Activated CD8-positive, alpha-beta memory T cell treated with anti-CD3 and anti-CD28 coated beads, Interleukin-2, amount 50 U/mL, for 48 hours (primary cell): Measurements from ENCODE around the gene ECEL1.
"Not testable (repeated sequence)": the region's sequence is repeated elsewhere in the genome, so short reads cannot be mapped to it uniquely, and the experiment has no call there.

ENCODE experiments used
- DNase-seq: peaks from one replicate; pipeline ENCODE4 v3.0.0-alpha.2; 2020

The ECEL1 gene

DNA sequence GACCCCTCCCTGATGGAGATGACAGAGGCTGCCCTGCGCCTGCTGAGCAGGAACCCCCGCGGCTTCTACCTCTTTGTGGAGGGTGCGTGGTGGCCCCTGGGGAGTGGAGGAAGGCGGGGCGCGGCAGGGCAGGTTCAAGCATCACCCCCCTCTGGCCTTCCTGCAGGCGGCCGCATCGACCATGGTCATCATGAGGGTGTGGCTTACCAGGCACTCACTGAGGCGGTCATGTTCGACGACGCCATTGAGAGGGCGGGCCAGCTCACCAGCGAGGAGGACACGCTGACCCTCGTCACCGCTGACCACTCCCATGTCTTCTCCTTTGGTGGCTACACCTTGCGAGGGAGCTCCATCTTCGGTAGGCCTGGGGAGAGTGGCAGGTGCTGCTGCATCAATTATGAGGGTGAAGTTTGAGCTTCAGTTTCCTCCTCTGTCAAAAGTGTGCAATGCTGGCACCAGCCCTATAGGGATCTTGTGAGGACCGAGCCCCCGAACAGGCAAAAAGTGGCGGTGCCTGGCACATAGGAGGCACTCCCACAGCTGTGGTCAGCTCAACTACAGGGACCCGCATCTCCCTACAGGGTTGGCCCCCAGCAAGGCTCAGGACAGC, 29.5 kb downstream of the ECEL1 start:
- DNase-seq, result peak; percentile 28

DNA sequence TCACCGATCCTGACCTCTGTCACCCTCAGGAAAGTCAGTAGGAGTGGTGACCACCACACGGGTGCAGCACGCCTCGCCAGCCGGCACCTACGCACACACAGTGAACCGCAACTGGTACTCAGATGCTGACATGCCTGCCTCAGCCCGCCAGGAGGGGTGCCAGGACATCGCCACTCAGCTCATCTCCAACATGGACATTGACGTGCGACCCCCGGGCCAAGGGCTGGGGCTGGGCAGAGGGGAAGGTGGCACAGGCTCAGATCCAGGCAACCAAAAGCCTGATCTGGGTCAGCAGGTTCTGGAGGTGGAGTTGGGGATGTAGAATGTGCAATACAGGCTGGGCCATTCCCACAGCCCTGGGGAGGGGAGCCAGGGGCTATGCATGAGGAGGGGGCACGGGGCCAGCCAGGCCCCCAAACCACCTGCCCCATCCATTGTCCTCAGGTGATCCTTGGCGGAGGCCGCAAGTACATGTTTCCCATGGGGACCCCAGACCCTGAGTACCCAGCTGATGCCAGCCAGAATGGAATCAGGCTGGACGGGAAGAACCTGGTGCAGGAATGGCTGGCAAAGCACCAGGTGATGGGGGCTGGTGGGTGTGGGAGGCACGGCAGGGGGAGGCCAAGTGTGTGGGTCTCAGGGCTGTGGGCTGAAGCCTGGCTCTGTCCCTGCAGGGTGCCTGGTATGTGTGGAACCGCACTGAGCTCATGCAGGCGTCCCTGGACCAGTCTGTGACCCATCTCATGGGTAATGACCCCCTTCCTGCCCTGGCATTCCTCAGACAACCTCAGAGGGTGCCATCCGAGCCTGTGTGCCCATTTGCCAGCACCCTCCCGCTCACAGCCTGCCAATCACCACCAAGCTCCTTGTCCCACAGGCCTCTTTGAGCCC, 30.3 kb downstream of the ECEL1 start:
- DNase-seq, result peak; percentile 34

DNA sequence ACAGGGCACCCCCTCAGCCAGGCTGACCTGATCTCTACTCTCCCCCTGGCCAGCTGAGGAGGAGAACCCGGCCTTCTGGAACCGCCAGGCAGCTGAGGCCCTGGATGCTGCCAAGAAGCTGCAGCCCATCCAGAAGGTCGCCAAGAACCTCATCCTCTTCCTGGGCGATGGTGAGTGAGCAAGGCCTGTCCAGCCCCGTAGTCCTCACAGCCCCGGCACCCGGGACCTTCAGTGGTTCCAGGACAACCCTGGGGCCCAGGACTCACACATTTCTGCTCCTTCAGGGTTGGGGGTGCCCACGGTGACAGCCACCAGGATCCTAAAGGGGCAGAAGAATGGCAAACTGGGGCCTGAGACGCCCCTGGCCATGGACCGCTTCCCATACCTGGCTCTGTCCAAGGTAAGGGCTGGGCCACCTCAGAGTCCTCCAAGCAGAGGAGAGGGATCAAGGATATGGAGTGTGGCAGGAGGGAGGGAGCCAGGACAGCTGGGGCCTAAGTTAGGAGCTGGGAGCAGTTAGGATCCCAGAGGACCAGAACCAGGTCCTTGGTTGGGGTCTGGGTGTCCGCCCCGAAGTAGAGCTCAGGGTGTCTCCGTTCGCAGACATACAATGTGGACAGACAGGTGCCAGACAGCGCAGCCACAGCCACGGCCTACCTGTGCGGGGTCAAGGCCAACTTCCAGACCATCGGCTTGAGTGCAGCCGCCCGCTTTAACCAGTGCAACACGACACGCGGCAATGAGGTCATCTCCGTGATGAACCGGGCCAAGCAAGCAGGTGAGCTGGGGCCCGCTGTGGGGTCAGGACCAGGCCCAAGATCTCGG, 31.1 kb downstream of the ECEL1 start:
- peak; percentile 22 for DNase-seq

DNA sequence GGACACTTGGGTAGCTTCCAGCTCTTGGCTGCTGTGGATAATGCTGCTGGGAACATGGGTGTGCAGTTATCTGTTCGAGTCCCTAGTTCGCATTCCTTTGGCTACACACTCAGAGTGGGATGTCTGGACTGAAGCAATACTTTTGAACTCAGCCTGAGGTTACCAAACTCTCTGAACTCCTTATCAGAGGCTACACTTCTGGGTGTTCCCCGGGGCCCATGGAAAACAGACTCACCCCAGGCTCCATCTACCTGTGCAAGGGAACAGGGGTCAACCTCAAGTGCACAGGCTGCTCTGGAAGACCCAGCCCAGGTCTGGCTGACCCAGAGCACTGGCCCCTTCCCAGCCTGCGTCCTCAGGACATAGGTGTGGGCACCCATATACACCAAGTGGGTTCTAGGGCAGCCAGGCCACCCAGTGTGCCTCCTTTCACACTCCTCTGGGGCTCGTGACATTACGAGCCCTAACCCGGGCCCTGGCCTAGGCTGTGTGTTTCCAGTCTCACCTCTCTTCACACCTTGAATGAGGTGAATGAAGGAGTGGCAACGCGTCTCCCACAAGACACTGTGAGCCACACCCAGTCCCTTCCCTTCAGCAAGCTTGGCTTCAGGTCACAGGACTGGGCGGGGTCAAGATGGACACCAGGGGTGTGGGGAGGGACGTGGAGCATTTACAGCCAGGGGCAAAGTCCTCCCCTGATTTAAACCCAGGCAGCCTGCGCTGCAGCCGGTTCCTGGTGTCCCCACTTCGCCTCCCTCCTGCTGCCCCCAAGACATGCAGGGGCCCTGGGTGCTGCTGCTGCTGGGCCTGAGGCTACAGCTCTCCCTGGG, 32.0 kb downstream of the ECEL1 start, which contains the start of gene ALPI:
ALPI (plus strand) TSS at position 728 of the 830 bp plus-strand sequence; CDS start at position 775, 47 bp downstream.
- DNase-seq, result peak; percentile 35

DNA sequence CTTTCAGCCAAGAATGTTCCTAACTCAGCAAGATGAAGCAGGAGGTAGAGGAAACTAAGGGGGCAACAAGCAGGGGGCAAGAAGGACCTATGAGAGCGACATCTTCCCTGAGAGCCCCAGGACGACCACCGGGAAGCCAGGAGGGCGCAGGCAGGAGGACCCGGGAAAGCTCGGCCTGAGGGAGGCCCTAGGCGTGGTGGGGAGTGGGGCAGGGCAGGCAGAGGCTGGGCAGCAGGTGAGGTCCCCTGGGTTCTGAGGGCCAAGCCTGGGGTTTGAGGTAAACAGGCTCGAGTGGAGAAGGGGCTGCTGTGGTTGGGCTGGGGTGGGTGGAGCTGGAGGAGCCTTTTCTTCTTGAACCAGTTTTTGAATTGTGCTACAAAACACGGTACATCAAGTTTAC, 33.0 kb downstream of the ECEL1 start:
- DNase-seq, result no peak

DNA sequence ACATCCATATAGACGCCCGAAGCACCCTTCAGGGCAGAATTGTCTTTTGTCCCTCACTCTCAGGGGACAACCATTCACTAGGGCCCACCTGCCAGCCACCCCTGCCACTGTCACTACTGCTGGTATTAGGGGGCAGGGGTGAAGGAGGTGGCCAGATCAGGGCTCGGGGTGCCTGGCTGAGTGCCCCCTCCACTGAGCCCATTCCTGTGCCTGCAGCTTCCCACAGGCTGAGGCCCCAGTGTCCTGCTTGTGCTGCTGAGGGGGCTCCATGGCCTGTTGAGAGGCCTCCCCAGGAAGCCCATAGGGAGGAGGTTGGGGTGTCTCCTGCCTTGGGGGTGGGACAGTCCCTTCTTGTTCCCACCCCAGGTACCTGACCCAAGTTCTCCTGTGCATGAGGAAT, 36.0 kb downstream of the ECEL1 start:
- not testable (repeated sequence) for DNase-seq

DNA sequence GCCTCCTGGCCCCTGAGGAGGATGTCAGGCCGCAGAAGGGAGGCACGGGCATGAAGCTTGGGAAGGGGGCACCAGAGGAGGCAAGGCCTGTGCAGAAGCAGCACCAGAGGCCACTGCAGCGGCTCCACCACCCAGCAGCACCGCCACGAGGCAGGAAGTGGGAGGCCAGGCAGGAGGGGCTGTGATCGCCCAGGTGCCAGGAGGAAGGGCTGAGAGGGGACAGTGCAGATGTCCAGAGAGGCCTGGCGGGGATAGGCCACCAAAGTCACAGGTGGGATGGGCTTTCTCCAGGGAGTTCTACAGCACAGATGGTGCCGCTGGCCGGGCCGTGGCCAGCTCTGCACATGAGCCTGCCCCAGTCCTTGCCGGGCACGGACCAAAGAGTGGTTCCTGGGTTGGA, 37.7 kb downstream of the ECEL1 start:
- DNase-seq, result no peak

DNA sequence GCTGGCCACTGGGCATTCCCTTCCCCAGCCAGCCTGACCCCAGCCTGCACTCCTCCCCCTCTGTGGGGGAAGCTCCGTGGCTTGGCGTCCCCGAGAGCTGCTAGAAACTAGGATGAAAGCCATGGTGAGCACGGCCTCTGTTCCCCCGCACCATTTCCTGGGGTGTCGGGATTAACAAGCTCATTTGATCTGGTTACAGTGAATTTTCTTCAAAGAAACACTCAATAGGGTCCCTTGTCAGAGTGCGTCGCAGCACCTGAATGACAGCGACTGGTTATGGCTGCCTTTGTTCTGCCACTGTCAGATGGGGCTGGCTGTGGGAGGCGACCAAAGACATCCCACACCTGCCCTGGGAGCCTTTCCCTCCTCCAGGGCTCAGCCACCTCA, 39.3 kb downstream of the ECEL1 start:
- DNase-seq, result no peak

DNA sequence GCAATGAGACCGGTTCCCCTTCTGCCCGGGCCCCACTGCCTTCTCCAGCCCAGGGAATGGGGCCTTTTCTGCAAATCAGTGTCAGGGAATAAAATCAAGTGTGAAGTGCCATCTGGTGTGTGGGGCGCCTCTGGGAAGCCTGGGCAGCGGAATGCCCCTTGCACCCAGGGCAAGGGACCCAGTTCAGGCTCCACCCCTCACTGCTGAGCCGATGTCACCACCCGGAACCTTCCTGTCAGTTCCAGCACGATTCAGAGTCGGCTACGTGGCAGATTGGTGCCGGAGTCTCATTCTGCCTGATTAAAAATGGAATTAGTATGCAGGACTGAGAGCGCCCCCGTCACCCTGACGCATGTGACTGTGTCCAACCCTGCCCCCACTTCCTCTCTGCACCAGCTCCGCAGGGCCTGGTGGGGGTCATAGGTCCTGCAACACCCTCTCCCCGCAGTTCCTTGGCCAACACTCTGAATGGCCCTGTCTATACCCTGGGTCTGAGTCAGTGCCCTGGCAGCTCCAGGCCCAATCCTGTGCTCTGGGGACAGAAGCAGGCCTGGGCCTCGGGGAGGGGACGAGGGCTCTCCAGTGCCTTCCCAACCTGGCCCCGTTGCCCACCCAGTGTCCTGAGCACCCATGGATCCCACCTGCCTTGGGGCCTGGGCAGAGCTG, 39.9 kb downstream of the ECEL1 start:
- DNase-seq, result no peak

DNA sequence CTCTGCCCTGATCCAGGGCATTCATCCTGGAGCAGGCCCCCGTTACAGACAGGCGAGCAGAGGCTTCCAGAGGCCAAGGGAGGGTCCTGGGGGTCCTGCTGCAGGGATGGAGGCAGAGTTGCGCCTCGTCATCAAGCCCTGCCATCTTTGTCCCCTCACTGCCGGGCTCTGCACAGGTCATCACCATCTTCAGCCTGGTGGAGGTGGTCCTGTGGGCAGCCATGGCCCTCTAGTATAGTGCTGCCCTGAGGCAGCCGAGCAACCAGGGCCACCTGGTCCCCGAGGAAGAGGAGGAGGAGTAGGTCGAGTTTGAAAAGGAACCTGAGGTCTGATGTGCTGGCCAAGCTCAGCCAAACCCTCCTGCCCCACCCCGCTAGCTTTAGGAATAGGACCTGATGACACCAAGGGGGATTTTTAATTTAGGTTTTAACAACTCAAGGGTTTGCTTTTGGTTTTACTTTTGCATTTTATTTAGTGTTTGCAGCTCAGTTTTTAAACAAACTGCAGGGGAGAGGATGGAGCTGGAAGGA, 40.5 kb downstream of the ECEL1 start:
- DNase-seq, result no peak

DNA sequence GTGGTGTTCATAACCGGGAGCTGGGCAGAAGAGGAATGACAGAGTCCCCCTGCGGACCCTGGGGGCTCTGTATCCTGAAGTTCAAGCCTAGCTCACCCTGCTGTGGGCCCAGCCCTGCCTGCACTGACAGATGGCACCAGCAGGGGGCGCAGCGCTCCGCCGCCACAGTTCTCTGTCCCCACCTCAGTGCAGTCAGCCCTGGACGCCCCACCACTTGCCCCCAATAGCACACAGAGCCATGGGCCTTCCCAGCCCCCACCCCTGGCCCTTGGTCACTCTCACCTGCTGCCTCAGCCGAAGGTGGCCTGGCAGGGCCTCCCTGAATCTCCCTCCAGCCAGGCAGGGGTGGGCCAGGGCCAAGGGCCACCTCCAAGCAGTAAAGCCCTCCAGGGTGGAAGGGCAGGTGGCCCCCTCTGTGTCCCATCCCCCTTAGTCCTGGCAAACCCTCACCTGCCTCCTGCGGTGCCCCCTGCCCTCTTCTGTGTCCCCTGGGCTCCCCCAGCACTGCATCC, 41.3 kb downstream of the ECEL1 start:
- DNase-seq, result not testable (repeated sequence)

DNA sequence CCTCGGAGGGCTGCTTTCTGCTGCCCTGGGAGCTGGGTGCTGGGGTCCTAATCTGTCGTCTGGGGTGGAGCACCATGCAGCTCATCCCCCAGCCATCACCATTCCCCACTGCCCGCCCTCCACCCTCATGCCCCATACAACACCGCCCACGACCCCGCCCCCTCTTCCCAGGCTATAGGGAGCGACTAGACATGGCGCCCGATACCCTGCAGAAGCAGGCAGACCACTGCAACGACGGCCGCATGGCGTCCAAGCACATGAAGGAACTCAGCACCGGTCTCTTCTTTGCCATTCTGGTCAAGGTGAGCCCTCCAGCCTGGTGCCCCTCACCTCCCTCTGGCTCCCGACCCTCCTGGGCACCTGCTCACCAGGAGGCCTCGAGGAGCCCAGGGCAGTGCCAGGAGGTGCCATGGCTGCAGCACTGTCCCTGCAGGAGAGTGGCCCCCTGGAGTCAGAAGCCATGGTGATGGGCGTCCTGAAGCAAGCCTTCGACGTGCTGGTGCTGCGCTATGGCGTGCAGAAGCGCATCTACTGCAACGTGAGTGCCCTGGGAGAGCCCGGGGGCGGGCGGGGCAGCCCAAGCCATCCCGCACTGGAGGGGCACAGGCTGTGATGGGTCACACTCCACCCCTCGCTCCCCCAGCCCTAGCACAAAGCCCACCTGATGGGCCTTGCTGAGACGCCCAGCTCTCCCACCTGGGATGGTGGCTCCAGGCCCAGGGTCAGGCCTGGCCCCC, 42.3 kb downstream of the ECEL1 start:
- DNase-seq, result not testable (repeated sequence)

DNA sequence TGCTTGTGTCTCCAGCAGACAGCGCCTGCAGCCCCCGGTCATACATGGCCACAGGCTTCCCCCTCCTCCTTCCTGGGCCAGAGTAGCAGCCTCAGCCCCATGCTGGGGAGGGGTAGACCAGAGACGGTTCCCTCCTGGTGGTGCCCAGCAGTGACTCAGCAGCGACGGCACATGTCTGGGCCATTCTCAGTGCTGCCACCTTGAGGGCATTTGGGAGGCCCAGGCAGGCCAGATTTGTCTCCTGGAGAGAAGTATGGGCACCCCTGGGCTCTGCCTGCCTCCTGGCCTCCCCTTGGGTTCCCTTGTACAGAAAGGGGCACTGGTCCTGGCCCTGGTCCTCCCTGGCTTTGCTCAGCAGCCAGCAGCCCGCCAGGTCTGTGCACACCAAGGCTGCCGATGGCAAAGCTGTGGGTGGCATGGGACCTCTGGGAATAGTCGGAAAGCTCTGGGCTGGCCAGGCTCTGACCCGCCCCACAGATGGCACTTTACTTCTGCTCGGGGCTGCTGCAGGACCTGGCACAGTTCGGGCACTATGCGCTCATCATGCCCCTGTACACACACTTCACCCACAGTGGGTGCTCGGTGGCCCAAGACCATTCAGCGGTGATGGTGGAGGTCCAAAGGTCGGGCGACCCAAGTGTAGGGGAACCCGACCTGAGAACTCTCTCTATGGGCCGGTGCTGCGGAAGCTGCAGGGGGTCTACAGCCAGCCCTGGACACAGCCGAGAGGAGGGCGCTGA, 43.1 kb downstream of the ECEL1 start:
- peak; percentile 88 for DNase-seq

DNA sequence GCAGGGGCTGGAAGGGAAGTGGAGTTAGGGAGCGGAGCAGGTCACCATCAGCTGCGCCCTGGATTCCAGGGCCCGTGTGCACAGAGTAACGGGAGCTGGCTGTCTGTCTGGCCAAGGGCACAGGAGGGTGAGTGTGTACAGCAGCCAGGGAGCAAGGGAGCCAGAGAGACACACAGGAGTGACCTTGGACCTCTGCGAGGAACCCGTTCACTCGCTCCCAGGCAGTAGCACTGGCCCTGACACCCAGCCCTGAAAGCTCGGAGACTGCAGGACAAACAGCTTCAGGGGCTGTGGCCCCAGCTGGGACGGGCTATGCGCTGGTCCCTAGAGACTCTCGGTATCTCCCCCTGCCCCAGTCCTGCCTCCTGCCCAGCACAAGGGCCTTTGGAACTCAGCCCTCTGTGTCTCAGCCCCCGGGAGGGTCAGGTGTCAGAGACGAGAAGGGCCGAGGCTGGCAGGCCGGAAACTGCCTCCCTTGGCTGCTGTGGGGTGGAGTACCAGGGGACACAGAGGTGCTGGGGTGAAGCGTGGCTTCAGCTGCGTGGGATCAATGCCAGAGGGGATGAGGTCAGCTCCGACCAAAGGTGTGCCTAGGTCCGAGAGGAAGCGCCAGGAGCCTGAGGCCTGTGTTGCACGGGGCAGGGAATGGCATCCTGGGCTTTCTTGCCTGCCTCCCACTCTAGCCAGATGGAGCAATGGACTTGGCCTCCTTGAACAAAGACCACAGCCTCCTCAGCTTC, 43.8 kb downstream of the ECEL1 start:
- DNase-seq, result not testable (repeated sequence)

DNA sequence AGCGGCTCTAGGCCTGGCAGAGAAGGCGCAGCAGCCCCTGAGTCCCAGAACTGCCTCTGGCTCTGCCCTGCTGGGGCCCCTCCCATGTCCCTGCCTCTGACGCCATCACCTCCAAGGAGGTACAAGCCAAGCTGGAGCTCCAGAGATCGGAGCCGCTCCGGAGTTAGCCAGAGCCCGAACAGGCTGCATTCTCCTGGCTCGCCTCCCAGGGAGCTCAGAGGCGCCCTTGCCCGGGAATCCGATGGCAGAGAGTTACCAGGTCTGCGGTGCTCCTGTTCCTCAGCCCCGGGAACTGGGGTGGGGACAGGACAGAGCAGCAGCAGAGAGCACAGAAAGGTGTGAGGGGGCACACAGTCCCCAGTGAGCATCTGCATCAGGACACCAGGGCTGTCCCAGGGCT, 44.6 kb downstream of the ECEL1 start:
- not testable (repeated sequence) for DNase-seq

DNA sequence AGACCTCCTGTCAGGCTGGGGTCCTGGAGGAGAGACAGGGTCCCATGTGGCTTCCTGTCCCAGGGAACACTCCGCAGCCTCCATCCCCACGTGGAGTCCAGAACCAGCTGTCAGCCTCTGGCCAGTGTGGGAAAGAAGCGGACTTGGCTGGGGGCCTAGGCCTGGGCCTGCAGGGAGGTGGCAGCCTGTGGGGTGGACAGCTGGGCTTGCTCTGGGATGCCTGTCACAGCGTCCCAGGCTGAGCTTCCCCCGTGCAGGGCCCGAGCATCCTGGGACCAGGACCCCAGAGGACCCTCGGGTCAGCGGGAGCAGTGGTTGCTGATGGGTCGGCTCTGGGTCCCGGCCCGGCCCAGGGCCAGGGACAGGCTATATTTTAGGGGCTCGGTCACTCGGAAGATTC, 45.2 kb downstream of the ECEL1 start:
- not testable (repeated sequence) for DNase-seq

DNA sequence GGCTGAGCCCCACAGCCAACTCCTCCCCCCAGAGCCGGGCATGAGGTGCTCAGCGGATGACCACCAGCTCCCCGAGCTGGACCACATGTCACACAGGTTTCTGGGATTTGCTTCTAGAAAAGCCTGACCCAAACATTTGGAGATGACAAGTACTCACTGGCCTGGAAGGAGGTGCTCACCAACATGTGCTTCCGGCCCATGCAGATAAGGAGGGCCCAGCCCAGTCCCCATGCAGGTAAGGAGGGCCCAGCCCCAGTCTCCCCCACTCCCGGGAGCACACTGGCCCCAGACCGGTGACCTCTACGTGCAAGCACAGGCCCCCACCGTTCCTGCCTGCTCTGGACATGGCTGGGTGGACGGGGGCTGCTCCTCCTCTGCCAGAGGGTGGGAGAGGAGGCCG, 45.7 kb downstream of the ECEL1 start:
- not testable (repeated sequence) for DNase-seq

DNA sequence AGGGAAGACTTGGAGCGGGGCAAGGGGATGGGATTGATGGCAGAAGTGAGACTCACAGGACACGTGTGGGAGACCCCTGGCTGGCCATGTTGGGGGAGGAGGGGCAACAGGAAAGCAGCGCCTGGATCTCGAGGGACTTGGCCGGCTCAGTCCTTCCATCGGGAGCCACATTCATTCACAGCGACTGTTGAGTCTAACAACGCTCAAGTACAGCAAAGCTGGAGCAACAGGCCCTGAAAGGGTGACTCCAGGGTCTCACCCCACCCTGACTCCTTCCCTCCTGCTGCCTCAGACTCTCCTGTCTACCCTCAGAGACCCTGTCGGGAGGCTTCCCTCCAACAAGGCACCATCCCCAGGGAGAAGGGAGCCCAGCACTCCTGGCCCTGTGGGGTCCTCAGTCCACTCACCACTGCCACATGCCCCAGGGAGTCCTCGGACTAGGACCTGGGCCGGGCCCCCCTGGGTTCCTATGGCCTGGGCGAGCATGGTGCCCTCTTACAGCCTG, 46.4 kb downstream of the ECEL1 start:
- no peak for DNase-seq
